GM06990 (cell line): ENCODE results near the gene ATG7.

ENCODE experiments used
- DNase-seq: peaks from one replicate; pipeline ENCODE4 v3.0.0-alpha.2; 2011; ENCODE audit not compliant: insufficient read length; ENCODE audit errors: extremely low read depth
- H3K27me3 ChIP-seq: replicated peaks from 2 replicates; pipeline ENCODE4 v1.6.0; 2011; ENCODE audit warnings: low read length; ENCODE audit not compliant: control insufficient read depth, insufficient read depth
- H3K36me3 ChIP-seq: 2 replicates; pipeline ENCODE4 v1.5.1; 2011; ENCODE audit warnings: low read length; ENCODE audit not compliant: control insufficient read depth, insufficient read depth
- H3K4me3 ChIP-seq: replicated peaks from 2 replicates; pipeline ENCODE4 v1.5.1; 2011; ENCODE audit warnings: low read depth, mild to moderate bottlenecking, control low read depth, low read length
- CTCF ChIP-seq: IDR thresholded peaks from 2 replicates; pipeline ENCODE4 v1.5.1; 2011; ENCODE audit warnings: low read length, control low read depth, mild to moderate bottlenecking, inconsistent platforms; ENCODE audit not compliant: insufficient read depth, poor library complexity, severe bottlenecking

The ATG7 gene

GRCh38 chr3:11548721-11549131 lies 276.5 kb downstream of the ATG7 start:
- TF ChIP-seq CTCF: no peak

GRCh38 chr3:11549580-11550140 lies 277.5 kb downstream of the ATG7 start:
- TF ChIP-seq CTCF: no peak
- Histone ChIP-seq H3K36me3 (peaks cover 7% of the 10 kb centered on the region), H3K27me3 (no peaks in the 10 kb centered on the region), H3K4me3 (no peak overlapping the region)
- no peak for DNase-seq

More at GRCh38 chr3:11548721-11549131, 276.5 kb downstream of the ATG7 start:
- H3K36me3 ChIP-seq: peaks cover under 1% of the 10 kb centered on the region; the same call in 1 of the 2 replicates
- H3K27me3 ChIP-seq: no peaks in the 10 kb centered on the region
- no peak overlapping the region for H3K4me3 ChIP-seq
- DNase-seq: no peak

GRCh38 chr3:11551036-11551435 lies 278.8 kb downstream of the ATG7 start:
- DNase-seq: no peak
- no peak for TF ChIP-seq CTCF
- Histone ChIP-seq H3K27me3 (no peaks in the 10 kb centered on the region), H3K36me3 (peaks cover 13% of the 10 kb centered on the region), H3K4me3 (no peak overlapping the region)

- TF ChIP-seq CTCF: no peak
- no peaks in the 10 kb centered on the region for H3K27me3 ChIP-seq
- no peak for DNase-seq
- peaks cover 16% of the 10 kb centered on the region for H3K36me3 ChIP-seq
- no peak overlapping the region for H3K4me3 ChIP-seq
Observed at GRCh38 chr3:11552289-11553264, 280.4 kb downstream of the ATG7 start.

- Histone ChIP-seq H3K36me3 (peaks cover 19% of the 10 kb centered on the region), H3K27me3 (no peaks in the 10 kb centered on the region), H3K4me3 (no peak overlapping the region)
- TF ChIP-seq CTCF: no peak
- DNase-seq: no peak
Observed at GRCh38 chr3:11553436-11554235, 281.4 kb downstream of the ATG7 start.
